H1 (cell line): Measurements from ENCODE around the gene GREB1. TPM values are rescaled to one million over a fixed set of nuclear protein-coding genes. Genes with fewer than 3 reads are reported as not detected.

Experiments used
- CBX8 ChIP-seq: fragments of 300-800, 300-1000 bp; sonication (generic); IDR thresholded peaks from 2 replicates; pipeline ENCODE4 v1.7.1; 2016; ENCODE audit warnings: low read depth, low read length, borderline replicate concordance
- CHD7 ChIP-seq: fragments of 300-600 bp; sonication (generic); IDR thresholded peaks from 2 replicates; pipeline ENCODE4 v1.7.1; 2012; ENCODE audit warnings: low read length, moderate library complexity, mild to moderate bottlenecking, inconsistent platforms; ENCODE audit not compliant: insufficient replicate concordance
- E2F6 ChIP-seq: IDR thresholded peaks from 2 replicates; pipeline ENCODE4 v1.6.1; 2012; ENCODE audit warnings: inconsistent platforms
- SIN3A ChIP-seq, 2 experiments: IDR thresholded peaks in 1 of 2; conservative IDR thresholded peaks in 1 of 2; 2 replicates each; pipeline ENCODE4 v1.6.1; 2011 to 2012; ENCODE audit warnings: low read length in 2 of 2, improper control_type of control experiment in 1 of 2, low read depth in 1 of 2, mild to moderate bottlenecking in 1 of 2
- SIX5 ChIP-seq: IDR thresholded peaks from 2 replicates; pipeline ENCODE4 v1.6.1; 2011; ENCODE audit warnings: mild to moderate bottlenecking, low read depth, low read length
- polyA plus RNA-seq, 7 experiments: library from polyadenylated mRNA; depleted of rRNA in 3 of 7; stranded (reverse) in 5 of 7; unstranded in 2 of 7; fragments of >200 nt in 5 of 7; fragments of 200-250 nt in 2 of 7; gene quantifications; 1 replicate in 5 of 7; 2 replicates in 1 of 7; 4 replicates in 1 of 7; pipeline versions ENCODE4 v1.2.1 to v1.2.3, GENCODE V29; 2011 to 2013; ENCODE audit warnings: missing spikeins in 2 of 7, mixed read lengths in 2 of 7
- total RNA-seq: library from RNA; stranded (reverse); fragmentation: NEBNext Ultra II Directional; extraction: Animal tissue kit (Norgen Biotek cat#: 25700); gene quantifications from 2 replicates; pipeline ENCODE4 v1.2.1, GENCODE V29; 2021

Gene GREB1
- total and polyA plus RNA-seq, 2 of the 8 experiments (the other 6 are each of a cell fraction or from before 2014, with no cell fraction given): 7.9 to 43.4 TPM

GRCh38 chr2:11532416-11533055 lies 1.3 kb upstream of the GREB1 start (continued):
- TF ChIP-seq CHD7 (no peak), SIX5 (no peak), E2F6 (no peak), SIN3A (conservative IDR thresholded peaks at IDR 0.05 in 1 of 2, IDR thresholded peaks at IDR 0.05 in 1 of 2; ENCODE audit: low read depth in 1 of 2, low read length in 2 of 2) (no peak), CBX8 (no peak)
